Liver (tissue), 3 donors: ENCODE data around the gene FAM53B.

ENCODE experiments used
- GABPA ChIP-seq, 2 donors: IDR thresholded peaks in 1 of 2; conservative IDR thresholded peaks in 1 of 2; 2 replicates each; pipeline ENCODE4 v1.6.1; 2016; ENCODE audit warnings: antibody characterized with exemption in 2 of 2, mild to moderate bottlenecking in 1 of 2, moderate library complexity in 1 of 2
- RAD21 ChIP-seq, 2 donors: IDR thresholded peaks; 2 replicates each; pipeline ENCODE4 v1.6.1; 2016; ENCODE audit warnings: antibody characterized with exemption in 2 of 2, mild to moderate bottlenecking in 2 of 2
- SP1 ChIP-seq: IDR thresholded peaks from 2 replicates; pipeline ENCODE4 v1.6.1; 2018; ENCODE audit warnings: antibody characterized with exemption, mild to moderate bottlenecking
- TF ChIP-seq, protein P1 (sequence below): fragments of 150-350 bp; IDR thresholded peaks from 2 replicates; pipeline ENCODE4 v1.5.1; 2017; ENCODE audit warnings: improper control_type of control experiment, low read depth, low read length; ENCODE audit not compliant: missing input control
- donor health status: healthy.
- donor health status: healthy.

- TF ChIP-seq, protein P1, sequence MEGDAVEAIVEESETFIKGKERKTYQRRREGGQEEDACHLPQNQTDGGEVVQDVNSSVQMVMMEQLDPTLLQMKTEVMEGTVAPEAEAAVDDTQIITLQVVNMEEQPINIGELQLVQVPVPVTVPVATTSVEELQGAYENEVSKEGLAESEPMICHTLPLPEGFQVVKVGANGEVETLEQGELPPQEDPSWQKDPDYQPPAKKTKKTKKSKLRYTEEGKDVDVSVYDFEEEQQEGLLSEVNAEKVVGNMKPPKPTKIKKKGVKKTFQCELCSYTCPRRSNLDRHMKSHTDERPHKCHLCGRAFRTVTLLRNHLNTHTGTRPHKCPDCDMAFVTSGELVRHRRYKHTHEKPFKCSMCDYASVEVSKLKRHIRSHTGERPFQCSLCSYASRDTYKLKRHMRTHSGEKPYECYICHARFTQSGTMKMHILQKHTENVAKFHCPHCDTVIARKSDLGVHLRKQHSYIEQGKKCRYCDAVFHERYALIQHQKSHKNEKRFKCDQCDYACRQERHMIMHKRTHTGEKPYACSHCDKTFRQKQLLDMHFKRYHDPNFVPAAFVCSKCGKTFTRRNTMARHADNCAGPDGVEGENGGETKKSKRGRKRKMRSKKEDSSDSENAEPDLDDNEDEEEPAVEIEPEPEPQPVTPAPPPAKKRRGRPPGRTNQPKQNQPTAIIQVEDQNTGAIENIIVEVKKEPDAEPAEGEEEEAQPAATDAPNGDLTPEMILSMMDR, result no peak
- TF ChIP-seq RAD21 (IDR thresholded peaks at IDR 0.05) (no peak), GABPA (IDR thresholded peaks at IDR 0.05 in 1 of 2, conservative IDR thresholded peaks at IDR 0.05 in 1 of 2) (no peak), SP1 (no peak)
Measured at GRCh38 chr10:124615259-124615658, 128.9 kb downstream of the FAM53B start.
